NT2/D1 (cell line): Measurements from ENCODE around the gene TNNC2.

ENCODE experiments used
- SUZ12 ChIP-seq: IDR thresholded peaks from 2 replicates; pipeline ENCODE4 v1.6.1; 2011; ENCODE audit not compliant: insufficient read length, insufficient read depth; ENCODE audit errors: extremely low read depth
- YY1 ChIP-seq: IDR thresholded peaks from 2 replicates; pipeline ENCODE4 v1.6.1; 2011; ENCODE audit not compliant: insufficient read length, insufficient read depth
- ZNF274 ChIP-seq: IDR thresholded peaks from 2 replicates; pipeline ENCODE4 v1.6.1; 2011; ENCODE audit warnings: mild to moderate bottlenecking, low read depth, low read length

- no peak for TF ChIP-seq YY1
- no peak for TF ChIP-seq SUZ12
- TF ChIP-seq ZNF274: no peak
Measured at GRCh38 chr20:45818239-45818638, 8.9 kb downstream of the TNNC2 start.
